ENCODE measurements around the gene FXN.
"Not testable (repeated sequence)": the region's sequence is repeated elsewhere in the genome, so short reads cannot be mapped to it uniquely, and the experiment has no call there.

The FXN gene

GRCh38 chr9:69035438-69036308 lies at the start of gene FXN:
TSS of gene FXN (plus strand) at chr9:69035752. CDS start at chr9:69035783, 31 bp downstream.
- DNase-seq: peak; percentile 89

- DNase-seq: not testable (repeated sequence)
Observed at GRCh38 chr9:68986949-68987348, 48.6 kb upstream of the FXN start.

GRCh38 chr9:68991457-68991856 lies 44.1 kb upstream of the FXN start:
- DNase-seq: peak; percentile 15

GRCh38 chr9:68995776-68996175 lies 39.8 kb upstream of the FXN start:
- no peak for DNase-seq

GRCh38 chr9:68996462-68996861 lies 39.1 kb upstream of the FXN start:
- DNase-seq: no peak

- no peak for DNase-seq
Observed at GRCh38 chr9:68997666-68998065, 37.9 kb upstream of the FXN start.

GRCh38 chr9:68998385-68998784 lies 37.2 kb upstream of the FXN start:
- DNase-seq: peak; percentile 24

- peak; percentile 25 for DNase-seq
Observed at GRCh38 chr9:68998812-68999211, 36.7 kb upstream of the FXN start.

- DNase-seq: peak; percentile 93
Observed at GRCh38 chr9:68999393-69000105, 36.0 kb upstream of the FXN start.

- DNase-seq: no peak
Observed at GRCh38 chr9:69001921-69002320, 33.6 kb upstream of the FXN start.

- DNase-seq: no peak
Observed at GRCh38 chr9:69003051-69003450, 32.5 kb upstream of the FXN start.

GRCh38 chr9:69004836-69005235 lies 30.7 kb upstream of the FXN start:
- no peak for DNase-seq

- DNase-seq: no peak
Observed at GRCh38 chr9:69009708-69010107, 25.8 kb upstream of the FXN start.

- DNase-seq: no peak
Observed at GRCh38 chr9:69012696-69013381, 22.7 kb upstream of the FXN start.

GRCh38 chr9:69013382-69013727 lies 22.2 kb upstream of the FXN start:
- no peak for DNase-seq

- DNase-seq: no peak
Observed at GRCh38 chr9:69014013-69014412, 21.5 kb upstream of the FXN start, which contains the start of gene PRKACG. TSS of gene PRKACG (minus strand) at chr9:69014113. CDS start at chr9:69014092, 21 bp downstream.

- DNase-seq: peak; percentile 15
Observed at GRCh38 chr9:69016191-69017096, 19.1 kb upstream of the FXN start.

- DNase-seq: peak; percentile 9
Observed at GRCh38 chr9:69018737-69019136, 16.8 kb upstream of the FXN start.

GRCh38 chr9:69019808-69020207 lies 15.7 kb upstream of the FXN start:
- DNase-seq: peak; percentile 46

- DNase-seq: peak; percentile 28
Observed at GRCh38 chr9:69020301-69021145, 15.0 kb upstream of the FXN start.

GRCh38 chr9:69023650-69024049 lies 11.9 kb upstream of the FXN start:
- DNase-seq: peak; percentile 92

All from NCI-H69 (cell line).